GM18499 (cell line): ENCODE data around the gene TRIM17.

Experiments
- ATAC-seq: cut with Tn5 transposase; IDR thresholded peaks from one replicate; pipeline ENCODE4 v1.9.1; 2021; ENCODE audit warnings: moderate number of reproducible peaks; ENCODE audit not compliant: insufficient read depth, unreplicated experiment

Gene TRIM17

DNA sequence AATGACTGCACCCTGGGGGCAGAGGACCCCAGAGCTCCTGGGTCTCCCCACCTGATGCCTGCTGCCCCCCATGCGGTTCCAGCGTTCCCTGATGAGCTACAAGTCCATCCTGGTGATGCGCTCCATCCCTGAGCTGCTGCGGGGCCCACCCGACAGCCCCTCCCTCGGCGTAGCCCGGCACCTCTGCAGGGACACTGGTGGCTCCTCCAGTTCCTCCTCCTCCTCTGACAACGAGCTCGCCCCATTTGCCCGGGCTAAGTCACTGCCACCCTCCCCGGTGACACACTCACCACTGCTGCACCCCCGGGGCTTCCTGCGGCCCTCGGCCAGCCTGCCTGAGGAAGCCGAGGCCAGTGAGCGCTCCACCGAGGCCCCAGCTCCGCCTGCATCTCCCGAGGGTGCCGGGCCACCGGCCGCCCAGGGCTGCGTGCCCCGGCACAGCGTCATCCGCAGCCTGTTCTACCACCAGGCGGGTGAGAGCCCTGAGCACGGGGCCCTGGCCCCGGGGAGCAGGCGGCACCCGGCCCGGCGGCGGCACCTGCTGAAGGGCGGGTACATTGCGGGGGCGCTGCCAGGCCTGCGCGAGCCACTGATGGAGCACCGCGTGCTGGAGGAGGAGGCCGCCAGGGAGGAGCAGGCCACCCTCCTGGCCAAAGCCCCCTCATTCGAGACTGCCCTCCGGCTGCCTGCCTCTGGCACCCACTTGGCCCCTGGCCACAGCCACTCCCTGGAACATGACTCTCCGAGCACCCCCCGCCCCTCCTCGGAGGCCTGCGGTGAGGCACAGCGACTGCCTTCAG lies 45.5 kb downstream of the TRIM17 start:
- no peak for ATAC-seq

DNA sequence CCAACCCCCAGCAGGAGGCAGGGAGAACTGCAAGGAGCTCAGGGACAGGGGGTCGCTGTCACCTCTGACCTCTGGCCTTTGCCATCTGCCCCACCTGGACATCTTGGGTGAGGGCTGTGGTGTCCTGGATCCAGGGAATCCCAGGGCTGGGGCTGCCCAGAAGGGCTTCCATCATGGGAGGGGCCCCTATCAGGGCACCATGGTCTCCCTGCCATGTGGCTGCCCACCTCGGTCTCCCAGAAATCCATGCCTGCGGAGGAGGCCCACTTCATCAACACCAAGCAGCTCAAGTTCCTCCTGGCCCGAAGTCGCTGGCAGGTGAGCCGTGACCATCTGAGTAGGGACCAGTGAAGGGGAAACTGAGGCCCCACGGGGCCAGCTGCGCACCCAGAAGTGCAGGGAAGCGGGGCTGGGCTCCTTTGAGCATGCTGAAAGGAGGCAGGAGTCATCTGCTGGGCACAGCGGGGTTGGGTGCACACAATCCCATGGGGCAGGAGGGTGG lies 46.2 kb downstream of the TRIM17 start:
- no peak for ATAC-seq

DNA sequence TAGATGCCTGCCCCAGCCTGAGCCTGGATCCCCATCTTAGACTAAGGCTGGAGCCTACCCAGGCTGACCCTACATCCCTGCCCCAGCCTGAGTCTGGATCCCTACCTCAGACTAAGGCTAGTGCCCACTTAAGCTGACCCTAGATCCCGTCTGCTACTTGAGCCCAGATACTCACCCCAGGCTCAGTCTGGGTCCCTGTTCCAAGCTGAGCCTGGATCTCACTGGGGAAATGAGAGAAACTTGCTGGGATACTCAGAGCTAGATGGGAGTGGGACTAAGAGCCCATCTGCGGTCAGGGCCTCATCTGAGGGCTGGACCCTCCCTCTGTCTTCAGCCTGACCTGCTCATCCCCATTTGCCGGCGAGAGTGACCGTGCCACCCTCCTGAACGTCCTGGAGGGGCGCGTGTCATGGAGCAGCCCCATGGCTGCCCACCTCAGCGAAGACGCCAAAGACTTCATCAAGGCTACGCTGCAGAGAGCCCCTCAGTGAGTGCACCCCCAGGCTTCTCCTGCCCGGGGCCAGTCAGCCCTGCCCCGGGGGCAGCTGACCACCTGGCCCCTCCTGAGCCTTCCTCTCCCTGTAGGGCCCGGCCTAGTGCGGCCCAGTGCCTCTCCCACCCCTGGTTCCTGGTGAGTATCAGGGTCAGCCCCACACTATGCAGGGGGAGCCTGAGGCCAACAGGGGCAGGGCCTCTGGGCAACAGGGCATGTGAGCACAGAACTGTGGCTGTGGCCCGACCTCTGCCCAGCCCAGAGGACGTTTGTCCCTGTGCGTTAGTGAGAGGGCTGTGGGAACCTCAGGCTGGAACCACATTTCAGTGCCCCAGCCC lies 46.8 kb downstream of the TRIM17 start:
- ATAC-seq, result no peak

DNA sequence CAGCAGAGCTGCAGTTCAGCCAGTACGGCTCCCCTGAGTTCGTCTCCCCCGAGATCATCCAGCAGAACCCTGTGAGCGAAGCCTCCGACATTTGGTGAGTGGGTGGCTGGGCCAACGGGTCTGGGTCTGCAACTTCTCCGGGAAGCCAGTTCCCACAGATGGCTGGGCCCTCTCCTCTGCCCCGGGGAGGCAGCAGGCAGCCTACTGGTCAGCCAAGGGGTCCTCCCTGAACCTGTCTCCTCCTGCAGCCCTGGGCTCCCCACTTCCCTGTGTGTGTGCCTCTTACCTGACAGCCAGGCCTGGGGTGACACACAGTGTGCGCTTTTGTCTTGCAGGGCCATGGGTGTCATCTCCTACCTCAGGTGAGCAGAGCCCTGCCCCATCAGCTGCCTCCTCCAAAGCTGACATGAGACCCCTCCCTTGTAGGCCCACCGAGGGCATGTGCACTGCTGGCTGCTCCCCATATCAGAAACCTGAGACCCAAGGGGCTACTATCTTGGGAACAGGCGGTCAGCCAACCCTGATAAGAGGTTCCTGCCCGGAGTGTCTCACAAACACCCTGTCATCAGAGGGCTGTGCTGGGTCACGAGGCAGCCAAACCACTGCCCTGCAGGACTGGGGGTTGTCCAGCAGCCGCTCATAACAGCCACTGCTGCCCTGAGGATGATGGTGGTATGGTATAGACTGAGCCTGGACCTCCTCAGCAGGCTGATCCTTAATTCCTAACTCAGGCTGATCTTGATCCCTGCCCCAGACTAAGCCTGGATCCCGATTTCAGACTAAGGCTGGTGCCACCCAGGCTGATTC lies 47.7 kb downstream of the TRIM17 start:
- ATAC-seq, result no peak

DNA sequence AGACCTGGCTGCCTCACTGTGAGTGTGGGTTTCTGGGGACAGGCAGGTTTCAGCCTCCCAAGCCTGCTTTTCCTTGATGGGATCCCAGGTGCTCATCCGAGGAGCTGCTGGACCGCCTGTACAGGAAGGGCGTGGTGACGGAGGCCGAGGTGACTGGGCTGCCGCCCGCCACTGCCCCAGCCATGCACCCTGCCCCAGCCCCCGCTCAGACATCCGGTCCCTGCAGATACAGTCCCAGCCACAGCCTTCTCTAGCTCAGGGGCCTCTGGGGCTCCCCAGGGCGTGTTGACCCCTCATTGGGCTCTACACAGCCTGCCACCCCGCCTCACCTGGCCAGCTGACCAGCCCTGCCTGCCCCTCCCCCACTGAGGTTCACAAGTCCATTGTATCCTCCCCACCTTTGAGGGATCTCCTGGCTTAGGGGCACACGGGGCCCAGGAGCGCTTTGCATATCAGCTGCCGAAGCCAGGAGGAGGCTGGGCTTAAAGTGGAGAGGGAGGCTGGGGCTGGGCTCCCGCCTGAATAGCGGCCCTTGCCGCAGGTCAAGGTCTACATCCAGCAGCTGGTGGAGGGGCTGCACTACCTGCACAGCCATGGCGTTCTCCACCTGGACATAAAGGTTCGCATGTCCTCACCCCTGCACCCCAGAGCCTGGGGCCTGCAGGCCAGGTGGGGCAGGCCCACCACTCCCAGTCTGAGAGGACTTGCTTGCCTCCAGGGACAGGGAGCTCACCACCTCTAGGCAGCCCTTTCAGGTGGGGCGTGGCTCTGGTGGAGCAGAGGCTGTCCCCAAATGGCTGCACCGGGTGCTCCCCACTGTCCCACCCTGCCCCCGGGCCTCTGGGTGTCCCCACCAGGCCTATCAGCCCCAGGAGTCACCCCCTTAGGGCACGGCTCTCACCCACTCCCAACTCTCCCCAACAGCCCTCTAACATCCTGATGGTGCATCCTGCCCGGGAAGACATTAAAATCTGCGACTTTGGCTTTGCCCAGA lies 48.6 kb downstream of the TRIM17 start:
- no peak for ATAC-seq

DNA sequence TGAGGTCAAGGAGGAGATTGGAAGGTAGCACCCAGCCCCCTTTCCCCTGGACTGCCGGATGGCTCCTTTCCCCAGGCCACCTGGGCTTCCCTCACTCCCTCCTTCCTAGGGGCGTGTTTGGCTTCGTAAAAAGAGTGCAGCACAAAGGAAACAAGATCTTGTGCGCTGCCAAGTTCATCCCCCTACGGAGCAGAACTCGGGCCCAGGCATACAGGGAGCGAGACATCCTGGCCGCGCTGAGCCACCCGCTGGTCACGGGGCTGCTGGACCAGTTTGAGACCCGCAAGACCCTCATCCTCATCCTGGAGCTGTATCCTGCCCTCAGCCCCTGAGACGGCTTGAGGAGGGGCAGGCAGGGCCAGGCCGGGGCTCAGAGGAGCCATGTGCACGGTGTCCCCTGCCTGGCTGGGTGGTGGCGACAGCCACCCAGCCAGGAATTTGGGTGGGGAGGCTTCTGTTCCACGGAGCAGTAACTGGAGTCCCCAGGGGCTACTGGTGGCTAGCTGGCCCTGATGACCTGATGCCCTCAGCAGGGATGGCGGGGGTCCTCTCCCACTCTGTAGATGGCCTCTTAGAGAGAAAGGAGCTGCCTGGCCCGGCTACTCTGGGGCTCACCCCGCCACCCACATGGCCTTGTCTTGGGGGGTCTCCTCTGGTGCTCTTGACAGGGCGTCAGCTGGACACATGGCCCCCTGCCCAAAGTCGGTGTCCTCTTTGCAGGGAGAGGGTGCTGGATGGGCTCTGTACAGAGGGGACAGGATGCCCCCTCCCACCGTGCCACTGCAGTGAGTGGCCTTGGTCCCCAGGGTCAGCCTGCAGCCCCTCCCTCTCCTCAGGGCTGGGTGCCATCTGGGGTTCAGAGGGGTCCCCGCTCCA lies 49.6 kb downstream of the TRIM17 start:
- no peak for ATAC-seq

DNA sequence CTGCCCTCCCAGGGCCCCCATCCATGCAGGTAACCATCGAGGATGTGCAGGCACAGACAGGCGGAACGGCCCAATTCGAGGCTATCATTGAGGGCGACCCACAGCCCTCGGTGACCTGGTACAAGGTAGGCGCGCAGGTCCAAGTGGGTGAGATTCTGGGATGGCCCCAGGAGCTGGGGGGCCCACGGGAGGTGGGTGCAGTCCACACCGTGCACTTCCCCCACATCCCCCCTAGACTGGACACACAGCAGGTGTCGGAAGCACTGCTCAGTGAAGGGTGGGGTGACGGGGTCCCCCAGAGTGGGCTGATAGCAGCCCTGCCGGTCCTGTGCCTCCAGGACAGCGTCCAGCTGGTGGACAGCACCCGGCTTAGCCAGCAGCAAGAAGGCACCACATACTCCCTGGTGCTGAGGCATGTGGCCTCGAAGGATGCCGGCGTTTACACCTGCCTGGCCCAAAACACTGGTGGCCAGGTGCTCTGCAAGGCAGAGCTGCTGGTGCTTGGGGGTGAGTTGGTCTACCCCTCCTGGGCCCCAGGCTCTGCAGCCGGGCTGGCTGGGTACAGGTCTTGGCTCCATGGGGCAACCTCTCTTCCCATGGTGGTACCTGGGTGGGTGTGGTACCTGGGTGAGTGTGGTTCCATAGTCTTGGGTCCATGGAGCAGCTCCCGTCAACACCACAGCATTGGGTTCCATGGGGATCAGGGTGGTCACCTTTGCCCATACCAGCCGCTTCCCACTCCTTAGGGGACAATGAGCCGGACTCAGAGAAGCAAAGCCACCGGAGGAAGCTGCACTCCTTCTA lies 50.4 kb downstream of the TRIM17 start:
- ATAC-seq, result no peak

DNA sequence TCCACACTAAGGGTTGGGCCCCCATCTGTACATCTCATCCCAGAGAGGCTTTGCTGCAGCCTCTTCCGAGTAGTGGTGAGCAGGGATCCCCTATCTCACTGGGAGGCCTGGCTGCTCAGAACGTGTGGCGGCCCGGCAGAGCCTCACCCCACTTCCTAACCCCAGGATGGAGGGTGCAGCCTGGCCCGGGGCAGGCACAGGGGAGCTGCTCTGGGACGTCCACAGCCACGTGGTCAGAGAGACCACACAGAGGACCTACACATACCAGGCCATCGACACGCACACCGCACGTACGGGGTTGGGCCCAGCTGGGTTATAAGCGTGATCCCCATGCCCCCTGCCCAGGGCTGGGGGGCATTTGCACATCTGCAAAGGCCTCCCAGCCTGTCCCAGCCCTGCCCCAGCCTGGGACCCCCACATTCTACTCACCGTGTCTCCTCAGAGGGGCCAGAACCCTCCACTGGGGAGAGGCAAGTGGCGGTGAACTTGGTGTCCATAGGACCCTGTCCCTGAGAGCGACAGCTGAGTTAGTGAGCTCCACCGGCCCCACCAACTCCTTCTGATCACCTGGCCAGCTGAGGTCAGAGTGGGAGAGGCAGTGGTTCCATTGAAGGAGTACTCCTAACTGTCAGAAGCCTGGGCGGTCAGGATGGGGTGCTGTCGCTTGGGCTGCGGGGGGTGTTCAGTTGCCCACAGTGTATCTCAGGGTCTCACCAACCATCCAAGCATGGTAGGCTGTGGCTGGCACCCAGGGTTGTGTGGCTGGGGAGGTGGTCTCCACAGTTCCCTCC lies 51.2 kb downstream of the TRIM17 start:
- ATAC-seq, result no peak

DNA sequence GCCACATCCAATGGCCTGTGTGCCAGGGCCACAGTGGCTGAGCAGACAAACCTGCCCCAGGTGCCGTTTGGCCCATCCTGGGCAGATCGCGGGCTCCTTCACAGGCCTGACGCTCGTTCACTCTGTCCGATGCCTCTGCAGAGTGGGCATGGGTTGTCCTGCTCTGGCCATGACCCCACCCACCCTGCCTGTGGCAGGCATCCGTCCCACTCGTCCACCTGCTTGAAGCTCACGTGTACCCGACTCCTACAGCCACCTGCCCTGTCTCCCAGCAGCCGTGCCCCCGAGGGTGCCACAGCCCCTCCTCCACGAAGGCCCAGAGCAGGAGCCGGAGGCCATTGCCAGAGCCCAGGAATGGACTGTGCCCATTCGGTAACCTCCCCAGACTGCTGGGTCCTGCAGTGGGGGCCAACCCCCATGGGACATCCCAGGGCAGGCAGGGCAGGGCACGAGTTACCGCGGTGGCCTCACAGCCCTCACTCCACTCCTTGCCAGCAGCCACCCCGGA lies 51.9 kb downstream of the TRIM17 start:
- ATAC-seq, result no peak

DNA sequence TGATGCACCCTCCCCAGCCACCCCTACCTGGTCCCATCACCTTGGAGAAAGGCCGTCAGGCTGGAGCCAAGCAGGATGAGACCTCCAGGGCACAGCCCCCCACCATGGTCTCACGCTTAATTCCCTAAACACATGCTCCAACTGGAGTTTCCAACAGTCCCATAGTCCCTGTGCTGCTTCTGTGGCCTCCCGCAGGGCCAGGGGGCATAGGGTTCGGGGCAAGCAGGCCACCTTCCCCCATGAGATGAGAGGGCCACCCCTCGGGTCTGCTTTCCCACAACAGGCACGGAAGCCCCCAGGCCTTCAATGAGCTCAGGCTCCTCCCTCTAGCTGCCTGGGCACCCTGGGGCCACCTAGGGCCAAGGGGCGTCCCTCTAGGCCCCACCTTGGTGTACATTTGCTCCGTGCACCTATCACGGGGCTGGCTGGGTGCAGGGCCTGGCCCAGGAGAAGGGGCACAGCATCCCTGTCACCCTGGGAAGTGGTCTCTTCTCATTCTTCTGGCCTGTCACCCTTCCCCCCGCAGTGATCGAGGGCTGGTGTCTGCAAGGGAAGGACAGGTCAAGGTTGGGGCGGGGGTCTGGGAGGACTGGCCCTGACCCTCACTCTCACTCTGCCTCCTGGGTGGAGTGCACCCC lies 52.5 kb downstream of the TRIM17 start:
- ATAC-seq, result no peak

DNA sequence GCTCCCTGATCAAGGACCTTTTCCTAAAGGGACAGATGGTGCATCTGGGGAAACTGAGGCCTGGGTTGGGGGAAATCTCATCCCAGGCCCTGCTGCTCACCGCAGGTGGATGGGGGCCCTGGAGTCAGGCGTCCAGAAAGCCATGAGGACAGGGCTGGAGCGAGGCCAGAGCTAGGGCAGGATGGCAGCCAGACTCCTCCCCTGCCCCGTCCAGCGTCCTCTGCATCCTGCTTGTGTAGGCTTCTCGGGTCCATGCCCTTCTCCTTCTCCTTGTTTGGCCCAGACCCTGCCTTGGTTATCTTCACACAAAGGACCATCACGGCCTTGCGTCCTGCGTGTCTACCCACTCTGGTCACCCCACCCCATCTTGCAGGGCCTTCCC lies 53.0 kb downstream of the TRIM17 start:
- ATAC-seq, result no peak

DNA sequence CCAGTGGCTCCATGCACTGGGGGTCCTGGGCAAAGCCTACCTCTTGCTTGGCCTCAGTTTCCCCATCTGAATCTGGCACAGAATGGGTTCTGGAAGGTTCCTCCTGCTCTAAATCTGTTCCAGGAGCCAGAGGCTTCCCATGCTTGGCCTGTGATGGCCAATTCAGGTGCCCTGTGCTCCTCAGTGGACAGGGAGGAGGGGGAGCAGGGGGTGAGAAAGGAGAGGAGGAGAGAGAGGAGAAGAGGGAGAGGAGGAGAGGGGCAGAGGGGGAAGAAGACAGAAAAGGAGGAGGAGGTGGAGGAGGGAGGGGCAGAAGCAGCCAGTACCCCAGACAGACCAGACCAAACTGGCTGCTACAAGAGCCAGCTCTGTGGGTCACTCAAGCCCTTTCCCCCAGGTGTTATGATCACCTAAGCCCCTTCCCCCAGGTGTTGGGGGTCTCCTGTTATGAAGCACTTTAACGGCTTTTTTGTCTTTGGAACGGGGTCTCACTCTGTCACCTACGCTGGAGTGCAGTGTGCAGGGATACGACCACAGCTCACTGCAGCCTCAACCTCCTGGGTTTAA lies 53.7 kb downstream of the TRIM17 start:
- no peak for ATAC-seq

DNA sequence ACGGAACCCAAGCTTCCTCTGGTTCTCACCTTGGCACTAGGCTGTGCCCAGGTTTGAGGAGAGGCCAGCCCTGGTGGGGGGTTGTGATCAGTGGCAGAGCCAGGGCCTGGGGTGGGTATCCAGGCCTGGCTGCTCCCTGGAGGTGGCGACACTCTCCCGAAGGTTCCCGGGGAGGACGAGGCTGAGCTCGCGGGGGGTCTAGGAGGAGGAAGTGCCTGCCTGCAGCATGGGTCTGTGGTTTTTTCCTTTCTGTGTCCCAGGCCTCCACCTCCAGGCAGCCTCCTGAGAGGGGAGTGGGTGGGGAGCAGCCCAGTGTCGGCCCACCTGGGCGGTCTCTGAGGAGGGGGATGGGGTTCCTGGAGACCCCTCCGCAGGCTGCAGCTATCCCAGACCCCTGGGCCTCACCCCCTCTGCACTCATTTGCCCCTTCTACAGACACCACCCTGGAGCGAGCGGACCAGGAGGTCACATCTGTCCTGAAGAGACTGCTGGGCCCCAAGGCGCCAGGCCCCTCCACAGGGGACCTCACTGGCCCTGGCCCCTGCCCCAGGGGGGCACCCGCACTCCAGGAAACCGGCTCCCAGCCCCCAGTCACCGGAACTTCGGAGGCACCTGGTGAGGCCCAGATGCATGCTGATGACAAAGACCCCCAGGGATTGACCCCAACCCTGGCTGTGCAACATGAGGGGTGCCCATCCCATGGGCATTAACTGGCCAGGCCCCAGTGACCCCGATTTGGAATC lies 54.3 kb downstream of the TRIM17 start:
- ATAC-seq, result no peak

DNA sequence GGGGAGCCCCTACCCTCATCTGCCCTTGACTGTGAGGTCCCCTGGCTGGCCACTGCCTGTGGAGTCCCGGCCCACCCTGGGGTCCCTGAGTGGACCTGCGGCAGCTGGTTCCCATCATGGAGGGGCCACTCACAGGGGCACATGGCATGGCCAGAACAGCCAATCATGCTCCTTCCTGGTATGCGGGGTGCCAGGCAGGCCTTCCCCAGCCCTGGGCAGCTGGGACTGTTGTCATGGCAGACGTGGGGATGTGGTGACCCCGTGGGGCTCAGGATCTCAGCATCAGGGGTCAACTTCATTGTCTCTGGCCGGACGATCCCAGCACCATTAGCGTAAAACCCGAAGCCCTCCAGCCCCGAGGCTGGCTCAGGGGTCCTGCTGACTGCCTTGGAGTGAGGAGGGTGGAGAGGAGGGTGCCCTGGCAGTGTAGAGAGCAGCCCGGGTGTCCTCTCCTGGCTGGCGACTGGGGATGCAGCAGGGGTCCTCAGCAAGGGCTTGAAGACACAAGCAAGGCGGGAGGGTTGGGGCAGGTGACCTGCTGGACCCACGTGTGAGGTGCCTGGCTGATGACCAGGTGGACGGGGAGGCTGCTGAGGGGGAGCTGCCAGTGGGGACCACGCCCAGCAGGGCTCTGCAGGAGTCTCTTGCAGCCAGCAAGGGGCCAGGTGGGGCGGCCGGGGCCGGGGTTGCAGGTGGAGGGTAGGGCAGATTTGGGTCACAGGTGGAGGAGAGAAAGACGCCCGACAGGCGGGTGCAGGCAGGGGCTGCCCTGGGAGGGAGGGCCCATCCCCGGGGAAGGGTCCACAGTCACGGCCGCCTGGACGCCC lies 55.1 kb downstream of the TRIM17 start:
- no peak for ATAC-seq
